Activated naive CD8-positive, alpha-beta T cell (primary cell): ENCODE measurements around the gene ESPL1.
"Not testable (repeated sequence)": the region's sequence is repeated elsewhere in the genome, so short reads cannot be mapped to it uniquely, and the experiment has no call there.

ENCODE experiments used
- H3K27ac Mint-ChIP-seq: one replicate; pipeline ENCODE4 v1.8.0; 2021; ENCODE audit warnings: mixed read lengths
- H3K27me3 Mint-ChIP-seq: one replicate; pipeline ENCODE4 v1.8.0; 2021; ENCODE audit warnings: mixed read lengths
- H3K36me3 Mint-ChIP-seq: one replicate; pipeline ENCODE4 v1.8.0; 2021; ENCODE audit warnings: mixed read lengths
- H3K4me1 Mint-ChIP-seq: one replicate; pipeline ENCODE4 v1.8.0; 2021; ENCODE audit warnings: low read depth, mixed read lengths
- H3K4me3 Mint-ChIP-seq: one replicate; pipeline ENCODE4 v1.8.0; 2021; ENCODE audit warnings: mild to moderate bottlenecking, mixed read lengths
- H3K9me3 Mint-ChIP-seq: one replicate; pipeline ENCODE4 v1.8.0; 2021; ENCODE audit warnings: low read depth, mixed read lengths

The ESPL1 gene

DNA sequence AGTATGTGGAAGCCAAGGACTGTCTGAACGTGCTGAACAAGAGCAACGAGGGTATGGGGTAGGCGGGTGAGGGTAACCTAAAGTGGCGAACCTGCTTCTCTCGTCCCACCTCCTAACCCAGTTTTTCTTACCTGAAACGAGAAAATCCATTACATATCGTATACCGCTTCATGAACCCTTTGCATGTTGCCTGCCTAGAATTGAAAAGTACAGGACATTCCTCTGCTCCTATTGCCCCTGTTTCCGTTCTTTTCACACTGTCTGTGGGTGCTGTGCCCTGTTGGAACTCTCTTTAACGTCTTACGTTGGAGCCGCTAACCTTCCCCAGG lies 27.8 kb downstream of the ESPL1 start:
- Mint-ChIP-seq H3K27ac (peak overlapping the region; percentile 96), H3K27me3 (no peaks in the 10 kb centered on the region), H3K4me1 (peaks cover 55% of the 10 kb centered on the region), H3K9me3 (no peaks in the 10 kb centered on the region), H3K36me3 (peaks cover 12% of the 10 kb centered on the region), H3K4me3 (peak overlapping the region; percentile 100)

DNA sequence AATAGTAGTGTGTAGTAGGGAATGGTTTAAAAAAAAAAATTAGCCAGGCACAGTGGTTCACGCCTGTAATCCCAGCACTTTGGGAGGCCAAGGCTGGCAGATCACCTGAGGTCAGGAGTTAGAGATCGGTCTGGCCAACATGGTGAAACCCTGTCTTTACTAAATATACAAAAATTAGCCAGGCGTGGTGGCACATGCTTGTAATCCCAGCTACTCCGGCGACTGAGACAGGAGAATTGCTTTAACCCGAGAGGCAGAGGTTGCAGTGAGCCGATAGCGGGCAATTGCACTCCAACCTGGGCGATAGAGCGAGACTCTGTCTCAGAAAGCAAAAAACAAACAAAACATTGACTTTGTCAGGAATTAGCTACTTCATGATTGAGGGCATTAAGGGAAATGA lies 29.0 kb downstream of the ESPL1 start:
- peaks cover 63% of the 10 kb centered on the region for H3K4me1 Mint-ChIP-seq
- H3K27me3 Mint-ChIP-seq, H3K9me3 Mint-ChIP-seq: not testable (repeated sequence)
- H3K27ac Mint-ChIP-seq: peak overlapping the region; percentile 96
- H3K4me3 Mint-ChIP-seq: peak overlapping the region; percentile 100
- peaks cover 12% of the 10 kb centered on the region for H3K36me3 Mint-ChIP-seq

- Mint-ChIP-seq H3K27me3 (no peaks in the 10 kb centered on the region), H3K9me3 (no peaks in the 10 kb centered on the region), H3K36me3 (peaks cover 19% of the 10 kb centered on the region), H3K4me3 (peak overlapping the region; percentile 100), H3K27ac (peak overlapping the region; percentile 96), H3K4me1 (peaks cover 72% of the 10 kb centered on the region)
Measured at GRCh38 chr12:53298164-53298563, 30.1 kb downstream of the ESPL1 start.

DNA sequence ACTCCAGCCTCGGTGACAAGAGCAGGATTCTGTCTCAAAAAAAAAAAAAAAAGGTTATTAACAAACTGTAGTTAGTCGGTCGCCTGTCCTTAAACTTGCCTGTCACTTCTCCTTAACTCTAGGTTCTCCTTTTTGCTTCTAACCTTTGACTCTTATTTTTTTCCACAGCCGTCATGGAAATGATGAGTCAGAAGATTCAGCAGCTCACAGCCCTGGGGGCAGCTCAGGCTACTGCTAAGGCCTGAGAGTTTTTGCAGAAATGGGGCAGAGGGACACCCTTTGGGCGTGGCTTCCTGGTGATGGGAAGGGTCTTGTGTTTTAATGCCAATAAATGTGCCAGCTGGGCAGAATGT lies 31.0 kb downstream of the ESPL1 start:
- no peaks in the 10 kb centered on the region for H3K9me3 Mint-ChIP-seq
- no peaks in the 10 kb centered on the region for H3K27me3 Mint-ChIP-seq
- peaks cover 74% of the 10 kb centered on the region for H3K4me1 Mint-ChIP-seq
- peaks cover 19% of the 10 kb centered on the region for H3K36me3 Mint-ChIP-seq
- H3K4me3 Mint-ChIP-seq: peak overlapping the region; percentile 100
- peak overlapping the region; percentile 96 for H3K27ac Mint-ChIP-seq

DNA sequence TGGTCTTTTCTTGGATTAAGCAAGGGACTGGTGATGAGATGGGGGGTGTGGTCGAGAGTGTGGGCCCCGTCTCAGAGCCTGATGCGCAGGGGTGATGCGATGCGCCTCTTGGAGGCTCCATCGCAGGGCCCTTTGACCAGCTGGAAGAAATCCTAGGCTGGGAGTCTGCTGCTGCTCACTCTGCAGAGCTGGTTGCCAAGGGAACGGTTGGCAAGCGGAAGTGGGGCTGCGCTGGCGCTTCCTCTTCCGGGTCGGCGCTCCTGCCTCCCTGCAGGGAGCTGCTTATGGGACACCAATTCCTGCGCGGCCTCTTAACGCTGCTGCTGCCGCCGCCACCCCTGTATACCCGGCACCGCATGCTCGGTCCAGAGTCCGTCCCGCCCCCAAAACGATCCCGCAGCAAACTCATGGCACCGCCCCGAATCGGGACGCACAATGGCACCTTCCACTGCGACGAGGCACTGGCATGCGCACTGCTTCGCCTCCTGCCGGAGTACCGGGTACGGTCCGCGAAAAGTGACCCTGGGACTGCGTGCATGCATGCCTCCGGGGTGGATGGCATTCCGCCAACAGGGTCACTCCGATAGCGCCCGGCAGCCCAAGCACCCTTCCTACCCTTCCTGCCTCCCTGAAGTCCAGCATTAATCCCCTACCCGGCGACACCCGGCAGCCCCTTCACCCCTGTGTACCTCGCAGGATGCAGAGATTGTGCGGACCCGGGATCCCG lies 31.5 kb downstream of the ESPL1 start, which contains the start of gene MYG1:
Gene MYG1, plus strand, starts transcription at position 242 of the 727 bp plus-strand sequence. Its CDS starts 43 bp downstream, at position 285.
- peak within 1 kb of the TSS; percentile 96 for H3K27ac Mint-ChIP-seq
- H3K36me3 Mint-ChIP-seq: peaks cover 17% of the 10 kb centered on the region
- H3K27me3 Mint-ChIP-seq: no peaks in the 10 kb centered on the region
- H3K4me1 Mint-ChIP-seq: peaks cover 74% of the 10 kb centered on the region
- no peaks in the 10 kb centered on the region for H3K9me3 Mint-ChIP-seq
- H3K4me3 Mint-ChIP-seq: peak within 1 kb of the TSS; percentile 100

- Mint-ChIP-seq H3K4me1 (peaks cover 69% of the 10 kb centered on the region), H3K36me3 (peaks cover 17% of the 10 kb centered on the region), H3K4me3 (peak overlapping the region; percentile 100), H3K27me3 (no peaks in the 10 kb centered on the region), H3K27ac (peak overlapping the region; percentile 96), H3K9me3 (no peaks in the 10 kb centered on the region)
Measured at GRCh38 chr12:53300187-53300586, 32.1 kb downstream of the ESPL1 start.

- no peaks in the 10 kb centered on the region for H3K27me3 Mint-ChIP-seq
- H3K4me3 Mint-ChIP-seq: peak overlapping the region; percentile 100
- peaks cover 14% of the 10 kb centered on the region for H3K36me3 Mint-ChIP-seq
- H3K27ac Mint-ChIP-seq: peak overlapping the region; percentile 51
- peaks cover 49% of the 10 kb centered on the region for H3K4me1 Mint-ChIP-seq
- H3K9me3 Mint-ChIP-seq: no peaks in the 10 kb centered on the region
Measured at GRCh38 chr12:53302903-53303302, 34.8 kb downstream of the ESPL1 start.

DNA sequence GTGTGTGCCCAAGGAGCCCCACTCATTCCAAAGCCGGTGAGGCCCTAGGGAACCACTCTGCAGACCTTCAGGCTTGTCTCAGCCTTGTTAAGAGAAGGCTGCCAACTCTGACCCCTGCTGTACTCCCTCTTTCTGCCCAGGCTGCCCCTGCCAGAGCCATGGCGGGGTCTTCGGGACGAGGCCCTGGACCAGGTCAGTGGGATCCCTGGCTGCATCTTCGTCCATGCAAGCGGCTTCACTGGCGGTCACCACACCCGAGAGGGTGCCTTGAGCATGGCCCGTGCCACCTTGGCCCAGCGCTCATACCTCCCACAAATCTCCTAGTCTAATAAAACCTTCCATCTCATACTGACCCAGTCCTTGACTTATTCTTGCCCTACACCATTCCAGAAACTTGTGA lies 38.7 kb downstream of the ESPL1 start:
- Mint-ChIP-seq H3K27me3 (no peaks in the 10 kb centered on the region), H3K4me3 (no peak overlapping the region), H3K9me3 (no peaks in the 10 kb centered on the region), H3K4me1 (peaks cover 16% of the 10 kb centered on the region), H3K27ac (no peak overlapping the region), H3K36me3 (peaks cover 10% of the 10 kb centered on the region)

- Mint-ChIP-seq H3K27me3 (no peaks in the 10 kb centered on the region), H3K4me3 (no peak overlapping the region), H3K27ac (peak overlapping the region; percentile 46), H3K36me3 (peaks cover 3% of the 10 kb centered on the region), H3K4me1 (peaks cover 3% of the 10 kb centered on the region), H3K9me3 (no peaks in the 10 kb centered on the region)
Measured at GRCh38 chr12:53308276-53308675, 40.2 kb downstream of the ESPL1 start.

- H3K36me3 Mint-ChIP-seq: peaks cover 5% of the 10 kb centered on the region
Measured at GRCh38 chr12:53313996-53314395, 45.9 kb downstream of the ESPL1 start.

GRCh38 chr12:53320352-53321195 lies 52.5 kb downstream of the ESPL1 start:
- H3K27me3 Mint-ChIP-seq: no peaks in the 10 kb centered on the region
- H3K36me3 Mint-ChIP-seq: peaks cover 5% of the 10 kb centered on the region
- peaks cover 41% of the 10 kb centered on the region for H3K4me1 Mint-ChIP-seq
- no peaks in the 10 kb centered on the region for H3K9me3 Mint-ChIP-seq
- peak overlapping the region; percentile 98 for H3K27ac Mint-ChIP-seq
- peak overlapping the region; percentile 96 for H3K4me3 Mint-ChIP-seq

More at GRCh38 chr12:53313996-53314395, 45.9 kb downstream of the ESPL1 start:
- no peak overlapping the region for H3K4me3 Mint-ChIP-seq
- no peaks in the 10 kb centered on the region for H3K9me3 Mint-ChIP-seq
- no peak overlapping the region for H3K27ac Mint-ChIP-seq
- H3K27me3 Mint-ChIP-seq: no peaks in the 10 kb centered on the region
- peaks cover 4% of the 10 kb centered on the region for H3K4me1 Mint-ChIP-seq

DNA sequence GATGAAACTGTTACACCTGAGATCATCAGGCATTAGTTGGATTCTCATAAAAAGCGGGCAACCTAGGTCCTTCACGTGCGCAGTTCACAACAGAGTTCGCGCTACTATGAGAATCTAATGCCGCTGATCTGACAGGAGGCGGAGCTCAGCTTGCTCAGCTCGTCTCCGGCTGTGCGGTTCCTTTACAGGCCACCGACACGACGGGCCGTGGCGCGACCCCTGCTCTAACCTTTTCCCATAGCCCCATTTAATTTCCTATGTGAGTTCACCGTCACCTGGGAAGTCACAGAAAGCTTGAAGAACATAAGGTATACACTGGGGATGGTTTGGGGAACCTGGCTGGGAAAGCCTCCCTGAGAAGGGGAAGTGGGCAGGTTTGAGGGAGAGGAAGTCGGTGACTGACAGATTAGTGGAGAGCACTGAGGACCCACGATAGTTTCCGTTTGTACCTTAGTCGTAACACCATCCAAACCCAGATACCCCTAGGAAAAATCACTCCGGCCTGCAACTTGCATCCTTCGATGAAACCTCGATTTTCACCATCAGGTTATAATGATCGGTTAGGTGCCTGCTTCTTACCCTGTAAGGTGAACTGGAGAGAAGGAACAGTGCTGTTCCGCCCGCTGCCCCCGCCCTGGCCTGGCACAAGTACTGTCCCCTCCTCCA lies 56.1 kb downstream of the ESPL1 start:
- H3K4me1 Mint-ChIP-seq: peaks cover 41% of the 10 kb centered on the region
- no peaks in the 10 kb centered on the region for H3K36me3 Mint-ChIP-seq
- no peaks in the 10 kb centered on the region for H3K27me3 Mint-ChIP-seq
- peak overlapping the region; percentile 90 for H3K4me3 Mint-ChIP-seq
- no peaks in the 10 kb centered on the region for H3K9me3 Mint-ChIP-seq
- peak overlapping the region; percentile 95 for H3K27ac Mint-ChIP-seq

DNA sequence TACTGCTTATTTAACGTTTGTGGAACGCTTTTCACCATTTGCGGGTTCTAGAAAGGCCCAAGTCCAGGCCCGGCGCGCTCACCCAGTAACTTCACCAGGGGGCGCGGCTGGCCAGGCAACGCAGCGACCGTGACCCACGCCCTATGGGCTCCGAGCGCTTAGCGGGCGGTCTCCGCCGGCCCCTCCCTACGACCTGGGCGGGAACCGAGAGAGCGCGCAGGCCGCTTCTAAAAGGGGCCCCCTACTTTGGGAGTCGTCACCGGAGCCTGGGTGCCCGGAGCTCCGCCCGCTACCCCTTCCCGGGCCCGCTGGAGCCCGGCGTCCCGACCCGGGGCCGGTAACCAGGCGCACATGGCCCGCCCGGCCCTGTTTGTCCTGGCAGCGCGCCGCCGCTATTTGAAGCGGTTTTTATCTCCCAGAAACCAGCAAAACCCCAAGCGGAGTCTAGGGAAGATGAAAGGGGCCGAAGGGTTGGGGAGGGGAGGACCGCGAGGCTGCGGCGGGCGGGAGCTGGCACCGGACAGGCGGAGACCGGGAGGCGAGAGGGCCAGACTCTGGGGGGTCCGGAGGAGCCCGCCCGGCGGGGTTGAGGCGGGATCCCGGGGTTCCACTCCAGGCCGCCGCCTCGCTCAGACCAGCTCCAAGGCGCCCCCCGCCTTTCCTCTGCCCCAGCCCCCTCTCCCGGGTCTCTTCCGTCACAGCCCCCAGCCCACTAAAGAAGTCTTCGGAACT lies 56.8 kb downstream of the ESPL1 start:
- Mint-ChIP-seq H3K9me3 (no peaks in the 10 kb centered on the region), H3K4me3 (peak overlapping the region; percentile 90), H3K36me3 (no peaks in the 10 kb centered on the region), H3K27me3 (no peaks in the 10 kb centered on the region), H3K27ac (peak overlapping the region; percentile 95), H3K4me1 (peaks cover 39% of the 10 kb centered on the region)

DNA sequence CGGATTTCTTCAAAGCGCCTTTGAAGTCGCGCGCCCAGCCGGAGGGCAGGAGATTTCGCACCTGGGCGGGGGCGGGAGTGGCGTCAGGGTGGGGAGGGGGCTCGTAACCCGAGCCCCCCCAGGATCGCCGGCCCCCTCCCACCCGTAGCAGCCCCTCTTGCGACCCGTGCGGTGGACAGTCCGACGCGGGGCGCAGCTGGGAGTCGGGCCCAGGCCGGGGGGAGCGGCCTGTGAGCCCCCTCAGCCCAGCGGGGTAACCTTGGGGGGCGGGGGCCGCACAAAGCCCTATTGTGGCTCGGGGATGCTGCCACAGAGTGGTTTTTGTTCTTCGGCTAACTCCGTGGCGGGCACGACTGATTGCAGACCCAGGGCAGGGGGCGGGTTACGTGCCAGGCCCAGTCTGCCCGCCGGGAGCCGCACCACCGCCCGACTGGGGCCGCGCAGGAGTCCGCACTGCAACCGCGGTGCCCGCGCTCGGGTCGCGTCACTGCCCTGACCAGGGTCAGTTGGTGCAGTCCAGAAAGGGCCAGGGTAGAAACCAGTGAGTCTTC lies 57.5 kb downstream of the ESPL1 start:
- Mint-ChIP-seq H3K4me1 (peaks cover 35% of the 10 kb centered on the region), H3K4me3 (peak overlapping the region; percentile 81), H3K27ac (peak overlapping the region; percentile 76), H3K27me3 (no peaks in the 10 kb centered on the region), H3K36me3 (no peaks in the 10 kb centered on the region), H3K9me3 (no peaks in the 10 kb centered on the region)
